ENCODE data around the gene WDFY4.

Gene WDFY4

GRCh38 chr10:48834189-48834965, 149.7 kb downstream of the WDFY4 start:
- no peak overlapping the region for H3K4me3 ChIP-seq (ENCODE audit: low read length)
- TF ChIP-seq ZNF274 (IDR thresholded peaks at IDR 0.05; ENCODE audit: low read depth, low read length): no peak

- no peak overlapping the region for H3K4me3 ChIP-seq (ENCODE audit: low read length)
- TF ChIP-seq ZNF274 (IDR thresholded peaks at IDR 0.05; ENCODE audit: low read depth, low read length): no peak
Measured at GRCh38 chr10:48835781-48836180, 151.1 kb downstream of the WDFY4 start.

- no peak overlapping the region for H3K4me3 ChIP-seq (ENCODE audit: low read length)
- TF ChIP-seq ZNF274 (IDR thresholded peaks at IDR 0.05; ENCODE audit: low read depth, low read length): no peak
Measured at GRCh38 chr10:48836605-48837004, 151.9 kb downstream of the WDFY4 start.

GRCh38 chr10:48838834-48839233, 154.2 kb downstream of the WDFY4 start:
- H3K4me3 ChIP-seq (ENCODE audit: low read length): no peak overlapping the region
- no peak for TF ChIP-seq ZNF274 (IDR thresholded peaks at IDR 0.05; ENCODE audit: low read depth, low read length)

GRCh38 chr10:48839809-48840679, 155.4 kb downstream of the WDFY4 start:
- no peak for TF ChIP-seq ZNF274 (IDR thresholded peaks at IDR 0.05; ENCODE audit: low read depth, low read length)
- H3K4me3 ChIP-seq (ENCODE audit: low read length): no peak overlapping the region

- H3K4me3 ChIP-seq (ENCODE audit: low read length): no peak overlapping the region
Measured at GRCh38 chr10:48842231-48842630, 157.6 kb downstream of the WDFY4 start.

GRCh38 chr10:48843198-48843597, 158.5 kb downstream of the WDFY4 start:
- no peak overlapping the region for H3K4me3 ChIP-seq (ENCODE audit: low read length)

More at GRCh38 chr10:48842231-48842630, 157.6 kb downstream of the WDFY4 start:
- no peak for TF ChIP-seq ZNF274 (IDR thresholded peaks at IDR 0.05; ENCODE audit: low read depth, low read length)

GRCh38 chr10:48844616-48845015, 159.9 kb downstream of the WDFY4 start:
- H3K4me3 ChIP-seq (ENCODE audit: low read length): no peak overlapping the region
- no peak for TF ChIP-seq ZNF274 (IDR thresholded peaks at IDR 0.05; ENCODE audit: low read depth, low read length)

More at GRCh38 chr10:48843198-48843597, 158.5 kb downstream of the WDFY4 start:
- no peak for TF ChIP-seq ZNF274 (IDR thresholded peaks at IDR 0.05; ENCODE audit: low read depth, low read length)

- H3K4me3 ChIP-seq (ENCODE audit: low read length): no peak overlapping the region
- TF ChIP-seq ZNF274 (IDR thresholded peaks at IDR 0.05; ENCODE audit: low read depth, low read length): no peak
Measured at GRCh38 chr10:48845512-48845911, 160.8 kb downstream of the WDFY4 start.

GRCh38 chr10:48847691-48848090, 163.0 kb downstream of the WDFY4 start:
- no peak for TF ChIP-seq ZNF274 (IDR thresholded peaks at IDR 0.05; ENCODE audit: low read depth, low read length)
- H3K4me3 ChIP-seq (ENCODE audit: low read length): no peak overlapping the region

GRCh38 chr10:48856855-48857254, 172.2 kb downstream of the WDFY4 start:
- no peak for TF ChIP-seq ZNF274 (IDR thresholded peaks at IDR 0.05; ENCODE audit: low read depth, low read length)
- H3K4me3 ChIP-seq (ENCODE audit: low read length): no peak overlapping the region

GRCh38 chr10:48872234-48872633, 187.6 kb downstream of the WDFY4 start:
- H3K4me3 ChIP-seq (ENCODE audit: low read length): no peak overlapping the region
- TF ChIP-seq ZNF274 (IDR thresholded peaks at IDR 0.05; ENCODE audit: low read depth, low read length): no peak

- no peak overlapping the region for H3K4me3 ChIP-seq (ENCODE audit: low read length)
- TF ChIP-seq ZNF274 (IDR thresholded peaks at IDR 0.05; ENCODE audit: low read depth, low read length): no peak
Measured at GRCh38 chr10:48878091-48878490, 193.4 kb downstream of the WDFY4 start.

GRCh38 chr10:48879451-48879850, 194.8 kb downstream of the WDFY4 start:
- H3K4me3 ChIP-seq (ENCODE audit: low read length): no peak overlapping the region
- no peak for TF ChIP-seq ZNF274 (IDR thresholded peaks at IDR 0.05; ENCODE audit: low read depth, low read length)

All from GM08714 (cell line).